Measurements from ENCODE around the gene PRKAR1B. TPM values are rescaled to one million over a fixed set of nuclear protein-coding genes. Genes with fewer than 3 reads are reported as not detected.

The PRKAR1B gene
- total RNA-seq, 1 experiment from 2014 or later, result 62.0 TPM

DNA sequence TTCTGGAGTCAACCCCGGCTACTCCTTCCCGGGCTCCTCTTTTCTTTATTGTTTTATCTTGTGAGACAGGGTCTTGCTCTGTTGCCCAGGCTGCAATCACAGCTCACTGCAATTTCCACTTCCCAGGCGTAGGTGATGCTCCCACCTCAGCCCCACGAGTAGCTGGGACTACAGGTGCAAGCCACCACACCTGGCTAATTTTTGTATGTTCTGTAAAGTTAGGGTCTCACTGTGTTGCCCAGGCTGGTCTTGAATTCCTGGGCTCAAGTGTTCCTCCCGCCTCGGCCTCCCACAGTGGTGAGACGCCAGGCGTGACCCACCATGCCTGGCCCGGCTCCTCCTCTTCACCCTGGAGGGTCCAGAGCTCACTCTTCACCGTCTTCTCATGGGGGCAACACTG lies 192.1 kb downstream of the PRKAR1B start:
- TF ChIP-seq POLR2AphosphoS5 (IDR thresholded peaks at IDR 0.05; ENCODE audit: low read depth, low read length) (no peak), SIN3A (IDR thresholded peaks at IDR 0.05; ENCODE audit: borderline replicate concordance, insufficient read depth, low read depth, low read length) (no peak), TCF7L2 (IDR thresholded peaks at IDR 0.05; ENCODE audit: low read depth, low read length) (no peak)
- TF ChIP-seq, protein P1, sequence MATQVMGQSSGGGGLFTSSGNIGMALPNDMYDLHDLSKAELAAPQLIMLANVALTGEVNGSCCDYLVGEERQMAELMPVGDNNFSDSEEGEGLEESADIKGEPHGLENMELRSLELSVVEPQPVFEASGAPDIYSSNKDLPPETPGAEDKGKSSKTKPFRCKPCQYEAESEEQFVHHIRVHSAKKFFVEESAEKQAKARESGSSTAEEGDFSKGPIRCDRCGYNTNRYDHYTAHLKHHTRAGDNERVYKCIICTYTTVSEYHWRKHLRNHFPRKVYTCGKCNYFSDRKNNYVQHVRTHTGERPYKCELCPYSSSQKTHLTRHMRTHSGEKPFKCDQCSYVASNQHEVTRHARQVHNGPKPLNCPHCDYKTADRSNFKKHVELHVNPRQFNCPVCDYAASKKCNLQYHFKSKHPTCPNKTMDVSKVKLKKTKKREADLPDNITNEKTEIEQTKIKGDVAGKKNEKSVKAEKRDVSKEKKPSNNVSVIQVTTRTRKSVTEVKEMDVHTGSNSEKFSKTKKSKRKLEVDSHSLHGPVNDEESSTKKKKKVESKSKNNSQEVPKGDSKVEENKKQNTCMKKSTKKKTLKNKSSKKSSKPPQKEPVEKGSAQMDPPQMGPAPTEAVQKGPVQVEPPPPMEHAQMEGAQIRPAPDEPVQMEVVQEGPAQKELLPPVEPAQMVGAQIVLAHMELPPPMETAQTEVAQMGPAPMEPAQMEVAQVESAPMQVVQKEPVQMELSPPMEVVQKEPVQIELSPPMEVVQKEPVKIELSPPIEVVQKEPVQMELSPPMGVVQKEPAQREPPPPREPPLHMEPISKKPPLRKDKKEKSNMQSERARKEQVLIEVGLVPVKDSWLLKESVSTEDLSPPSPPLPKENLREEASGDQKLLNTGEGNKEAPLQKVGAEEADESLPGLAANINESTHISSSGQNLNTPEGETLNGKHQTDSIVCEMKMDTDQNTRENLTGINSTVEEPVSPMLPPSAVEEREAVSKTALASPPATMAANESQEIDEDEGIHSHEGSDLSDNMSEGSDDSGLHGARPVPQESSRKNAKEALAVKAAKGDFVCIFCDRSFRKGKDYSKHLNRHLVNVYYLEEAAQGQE (IDR thresholded peaks at IDR 0.05; ENCODE audit: insufficient read depth in 1 of 2, low read depth in 2 of 2, low read length in 1 of 2), result no peak
- TF ChIP-seq, protein P2, sequence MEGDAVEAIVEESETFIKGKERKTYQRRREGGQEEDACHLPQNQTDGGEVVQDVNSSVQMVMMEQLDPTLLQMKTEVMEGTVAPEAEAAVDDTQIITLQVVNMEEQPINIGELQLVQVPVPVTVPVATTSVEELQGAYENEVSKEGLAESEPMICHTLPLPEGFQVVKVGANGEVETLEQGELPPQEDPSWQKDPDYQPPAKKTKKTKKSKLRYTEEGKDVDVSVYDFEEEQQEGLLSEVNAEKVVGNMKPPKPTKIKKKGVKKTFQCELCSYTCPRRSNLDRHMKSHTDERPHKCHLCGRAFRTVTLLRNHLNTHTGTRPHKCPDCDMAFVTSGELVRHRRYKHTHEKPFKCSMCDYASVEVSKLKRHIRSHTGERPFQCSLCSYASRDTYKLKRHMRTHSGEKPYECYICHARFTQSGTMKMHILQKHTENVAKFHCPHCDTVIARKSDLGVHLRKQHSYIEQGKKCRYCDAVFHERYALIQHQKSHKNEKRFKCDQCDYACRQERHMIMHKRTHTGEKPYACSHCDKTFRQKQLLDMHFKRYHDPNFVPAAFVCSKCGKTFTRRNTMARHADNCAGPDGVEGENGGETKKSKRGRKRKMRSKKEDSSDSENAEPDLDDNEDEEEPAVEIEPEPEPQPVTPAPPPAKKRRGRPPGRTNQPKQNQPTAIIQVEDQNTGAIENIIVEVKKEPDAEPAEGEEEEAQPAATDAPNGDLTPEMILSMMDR (IDR thresholded peaks at IDR 0.05), result no peak
- ChIA-PET POLR2A (no interaction called here), CTCF (no interaction called here)
- Histone ChIP-seq H3K36me3 (ENCODE audit: control insufficient read depth, insufficient read depth, low read length) (no peaks in the 10 kb centered on the region), H3K4me1 (ENCODE audit: control insufficient read depth, insufficient read depth, low read length) (peaks cover 28% of the 10 kb centered on the region), H3K27me3 (ENCODE audit: control insufficient read depth, insufficient read depth, low read length) (no peaks in the 10 kb centered on the region), H3K27ac (ENCODE audit: low read length) (no peak overlapping the region), H3K4me3 (ENCODE audit: low read depth in 2 of 2, low read length in 2 of 2) (no peak overlapping the region), H3K9me3 (ENCODE audit: control insufficient read depth, insufficient read depth, low read depth, low read length) (no peaks in the 10 kb centered on the region)
- no TSS peak for BruUV-seq (replicated peaks)
- no peak for ATAC-seq
- in situ Hi-C loops (cut with HindIII; ENCODE audit: low pct_unique_long_range_greater_than_20kb, low sequenced_read_pairs), result no loop called here
- DNase-seq (ENCODE audit: low read depth, low spot score), result no peak
- intact Hi-C loops (cut with micrococcal nuclease; ENCODE audit: unreplicated experiment), result no loop called here

DNA sequence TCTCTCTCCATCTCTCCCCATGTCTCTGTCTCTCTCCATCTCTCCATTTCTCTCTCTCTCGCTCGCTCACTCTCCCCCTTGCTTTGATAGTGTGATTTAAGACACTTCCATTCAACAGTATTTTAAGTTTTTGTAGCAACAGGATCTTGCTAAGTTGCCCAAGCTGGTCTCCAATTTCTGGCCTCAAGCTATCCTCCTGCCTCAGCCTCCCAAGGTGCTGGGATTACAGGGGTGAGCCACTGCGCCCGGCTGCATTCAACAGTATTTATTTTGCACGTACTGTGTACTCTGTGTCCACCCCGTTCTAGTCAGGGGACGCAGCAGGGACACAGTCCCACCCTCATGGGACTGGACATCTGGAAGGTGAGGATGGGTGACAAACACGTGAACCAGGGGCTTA lies 193.0 kb downstream of the PRKAR1B start:
- ChIA-PET CTCF (no interaction called here), POLR2A (no interaction called here)
- in situ Hi-C loops (cut with HindIII; ENCODE audit: low pct_unique_long_range_greater_than_20kb, low sequenced_read_pairs), result no loop called here
- peaks cover 22% of the 10 kb centered on the region for H3K4me1 ChIP-seq (ENCODE audit: control insufficient read depth, insufficient read depth, low read length)
- TF ChIP-seq POLR2AphosphoS5 (IDR thresholded peaks at IDR 0.05; ENCODE audit: low read depth, low read length) (no peak), TCF7L2 (IDR thresholded peaks at IDR 0.05; ENCODE audit: low read depth, low read length) (no peak), SIN3A (IDR thresholded peaks at IDR 0.05; ENCODE audit: borderline replicate concordance, insufficient read depth, low read depth, low read length) (no peak)
- TF ChIP-seq, protein P2 (IDR thresholded peaks at IDR 0.05), result no peak
- TF ChIP-seq, protein P1 (IDR thresholded peaks at IDR 0.05; ENCODE audit: insufficient read depth in 1 of 2, low read depth in 2 of 2, low read length in 1 of 2), result no peak
- no peak overlapping the region for H3K4me3 ChIP-seq (ENCODE audit: low read depth in 2 of 2, low read length in 2 of 2)
- H3K9me3 ChIP-seq (ENCODE audit: control insufficient read depth, insufficient read depth, low read depth, low read length), result no peaks in the 10 kb centered on the region
- H3K27ac ChIP-seq (ENCODE audit: low read length), result no peak overlapping the region
- ATAC-seq (no peak), DNase-seq (ENCODE audit: low read depth, low spot score) (no peak)
- no TSS peak for BruUV-seq (replicated peaks)
- no peaks in the 10 kb centered on the region for H3K27me3 ChIP-seq (ENCODE audit: control insufficient read depth, insufficient read depth, low read length)
- H3K36me3 ChIP-seq (ENCODE audit: control insufficient read depth, insufficient read depth, low read length), result no peaks in the 10 kb centered on the region
- intact Hi-C loops (cut with micrococcal nuclease; ENCODE audit: unreplicated experiment), result no loop called here
